SJSA1 (cell line): ENCODE measurements around the gene CRTAP. TPM values are rescaled to one million over a fixed set of nuclear protein-coding genes. Genes with fewer than 3 reads are reported as not detected.
"Not testable (repeated sequence)": the region's sequence is repeated elsewhere in the genome, so short reads cannot be mapped to it uniquely, and the experiment has no call there.

ENCODE experiments used
- DNase-seq, 2 experiments: peaks; one replicate each; pipeline ENCODE4 v3.0.0-alpha.2; 2015 to 2020; ENCODE audit warnings: low spot score in 2 of 2, low read depth in 1 of 2
- H3K27ac ChIP-seq: fragments of 250-450 bp; sonication (Bioruptor Pico); 2 replicates; pipeline ENCODE4 v1.5.1; 2020; ENCODE audit warnings: mild to moderate bottlenecking, moderate library complexity
- H3K27me3 ChIP-seq: fragments of 250-450 bp; sonication (Bioruptor Pico); replicated peaks from 2 replicates; pipeline ENCODE4 v1.5.1; 2020; ENCODE audit warnings: mild to moderate bottlenecking, moderate library complexity
- H3K36me3 ChIP-seq: fragments of 250-450 bp; sonication (Bioruptor Pico); 2 replicates; pipeline ENCODE4 v1.5.1; 2020; ENCODE audit warnings: mild to moderate bottlenecking
- H3K4me1 ChIP-seq: fragments of 250-450 bp; sonication (Bioruptor Pico); replicated peaks from 2 replicates; pipeline ENCODE4 v1.6.1; 2021; ENCODE audit warnings: mild to moderate bottlenecking
- H3K4me3 ChIP-seq: fragments of 250-450 bp; sonication (Bioruptor Pico); 2 replicates; pipeline ENCODE4 v1.5.1; 2020; ENCODE audit warnings: mild to moderate bottlenecking
- H3K9me3 ChIP-seq: fragments of 250-450 bp; sonication (Bioruptor Pico); replicated peaks from 2 replicates; pipeline ENCODE4 v1.5.1; 2020; ENCODE audit warnings: mild to moderate bottlenecking
- total RNA-seq: library from RNA; depleted of rRNA; stranded (reverse); fragments of >200 nt; shearing (Covaris generic); gene quantifications from 2 replicates; pipeline ENCODE4 v1.2.3, GENCODE V29; 2014

CRTAP gene
- total RNA-seq, 1 experiment from 2014 or later, result 189 TPM

GRCh38 chr3:33139006-33139623, 25.3 kb downstream of the CRTAP start:
- Histone ChIP-seq H3K36me3 (peaks cover 60% of the 10 kb centered on the region), H3K4me1 (peaks cover 12% of the 10 kb centered on the region; the same call in 1 of the 2 replicates)
- not testable (repeated sequence) for H3K27me3 ChIP-seq, H3K27ac ChIP-seq, H3K9me3 ChIP-seq, DNase-seq, H3K4me3 ChIP-seq

GRCh38 chr3:33139996-33140395, 26.2 kb downstream of the CRTAP start:
- no peak overlapping the region for H3K27ac ChIP-seq
- H3K9me3 ChIP-seq, result no peaks in the 10 kb centered on the region; the same call in 1 of the 2 replicates
- peaks cover 12% of the 10 kb centered on the region; the same call in 1 of the 2 replicates for H3K4me1 ChIP-seq
- H3K4me3 ChIP-seq, result no peak overlapping the region
- no peak for DNase-seq
- peaks cover 59% of the 10 kb centered on the region for H3K36me3 ChIP-seq
- H3K27me3 ChIP-seq, result no peaks in the 10 kb centered on the region

GRCh38 chr3:33141006-33141405, 27.2 kb downstream of the CRTAP start:
- H3K27ac ChIP-seq, result no peak overlapping the region
- H3K4me1 ChIP-seq, result peaks cover 12% of the 10 kb centered on the region; the same call in 1 of the 2 replicates
- no peak overlapping the region for H3K4me3 ChIP-seq
- no peaks in the 10 kb centered on the region; the same call in 1 of the 2 replicates for H3K9me3 ChIP-seq
- DNase-seq, result no peak
- peaks cover 52% of the 10 kb centered on the region for H3K36me3 ChIP-seq
- no peaks in the 10 kb centered on the region for H3K27me3 ChIP-seq

- Histone ChIP-seq H3K36me3 (peaks cover 41% of the 10 kb centered on the region), H3K4me3 (no peak overlapping the region), H3K27ac (no peak overlapping the region), H3K27me3 (no peaks in the 10 kb centered on the region), H3K4me1 (peaks cover 8% of the 10 kb centered on the region; the same call in 1 of the 2 replicates), H3K9me3 (no peaks in the 10 kb centered on the region; the same call in 1 of the 2 replicates)
- no peak for DNase-seq
Measured at GRCh38 chr3:33144433-33144832, 30.6 kb downstream of the CRTAP start.

- no peaks in the 10 kb centered on the region; the same call in 1 of the 2 replicates for H3K9me3 ChIP-seq
- no peaks in the 10 kb centered on the region for H3K27me3 ChIP-seq
- H3K36me3 ChIP-seq, result peaks cover 41% of the 10 kb centered on the region
- H3K4me1 ChIP-seq, result no peaks in the 10 kb centered on the region
- no peak overlapping the region for H3K27ac ChIP-seq
- no peak overlapping the region for H3K4me3 ChIP-seq
- no peak for DNase-seq
Measured at GRCh38 chr3:33145221-33145900, 31.5 kb downstream of the CRTAP start.

- Histone ChIP-seq H3K36me3 (peaks cover 36% of the 10 kb centered on the region), H3K4me1 (no peaks in the 10 kb centered on the region), H3K9me3 (no peaks in the 10 kb centered on the region; the same call in 1 of the 2 replicates), H3K27ac (no peak overlapping the region), H3K27me3 (no peaks in the 10 kb centered on the region), H3K4me3 (no peak overlapping the region)
- no peak for DNase-seq
Measured at GRCh38 chr3:33145901-33146580, 32.2 kb downstream of the CRTAP start.

- Histone ChIP-seq H3K27ac (no peak overlapping the region), H3K9me3 (no peaks in the 10 kb centered on the region), H3K4me3 (no peak overlapping the region), H3K27me3 (no peaks in the 10 kb centered on the region), H3K4me1 (no peaks in the 10 kb centered on the region), H3K36me3 (peaks cover 29% of the 10 kb centered on the region)
- no peak for DNase-seq
Measured at GRCh38 chr3:33146791-33147445, 33.1 kb downstream of the CRTAP start.

GRCh38 chr3:33149342-33149741, 35.5 kb downstream of the CRTAP start:
- no peak overlapping the region for H3K27ac ChIP-seq
- DNase-seq, result no peak
- H3K4me1 ChIP-seq, result no peaks in the 10 kb centered on the region
- H3K9me3 ChIP-seq, result no peaks in the 10 kb centered on the region
- H3K4me3 ChIP-seq, result no peak overlapping the region
- peaks cover 8% of the 10 kb centered on the region for H3K36me3 ChIP-seq
- H3K27me3 ChIP-seq, result no peaks in the 10 kb centered on the region

GRCh38 chr3:33152363-33153360, 38.8 kb downstream of the CRTAP start:
- Histone ChIP-seq H3K27ac (no peak overlapping the region), H3K4me3 (no peak overlapping the region), H3K9me3 (no peaks in the 10 kb centered on the region), H3K4me1 (peaks cover 13% of the 10 kb centered on the region), H3K27me3 (no peaks in the 10 kb centered on the region), H3K36me3 (no peaks in the 10 kb centered on the region; the same call in 1 of the 2 replicates)
- DNase-seq, result no peak

- no peak overlapping the region for H3K4me3 ChIP-seq
- no peaks in the 10 kb centered on the region for H3K27me3 ChIP-seq
- no peaks in the 10 kb centered on the region; the same call in 1 of the 2 replicates for H3K36me3 ChIP-seq
- no peaks in the 10 kb centered on the region for H3K9me3 ChIP-seq
- H3K4me1 ChIP-seq, result peaks cover 13% of the 10 kb centered on the region
- DNase-seq, result no peak
- H3K27ac ChIP-seq, result no peak overlapping the region
Measured at GRCh38 chr3:33153782-33154181, 40.0 kb downstream of the CRTAP start.

GRCh38 chr3:33155301-33155700, 41.5 kb downstream of the CRTAP start:
- H3K36me3 ChIP-seq, result no peaks in the 10 kb centered on the region; the same call in 1 of the 2 replicates
- H3K4me3 ChIP-seq, result no peak overlapping the region
- peaks cover 13% of the 10 kb centered on the region for H3K4me1 ChIP-seq
- no peaks in the 10 kb centered on the region for H3K27me3 ChIP-seq
- H3K9me3 ChIP-seq, result no peaks in the 10 kb centered on the region
- no peak overlapping the region for H3K27ac ChIP-seq
- no peak for DNase-seq

- H3K36me3 ChIP-seq, result no peaks in the 10 kb centered on the region
- DNase-seq, result no peak
- H3K27me3 ChIP-seq, result no peaks in the 10 kb centered on the region
- peaks cover 13% of the 10 kb centered on the region for H3K4me1 ChIP-seq
- H3K4me3 ChIP-seq, result no peak overlapping the region
- H3K9me3 ChIP-seq, result no peaks in the 10 kb centered on the region
- no peak overlapping the region for H3K27ac ChIP-seq
Measured at GRCh38 chr3:33159234-33159633, 45.4 kb downstream of the CRTAP start.

- no peak overlapping the region for H3K27ac ChIP-seq
- H3K9me3 ChIP-seq, result no peaks in the 10 kb centered on the region
- peaks cover 13% of the 10 kb centered on the region for H3K4me1 ChIP-seq
- no peaks in the 10 kb centered on the region for H3K36me3 ChIP-seq
- H3K27me3 ChIP-seq, result no peaks in the 10 kb centered on the region
- DNase-seq, result no peak
- H3K4me3 ChIP-seq, result no peak overlapping the region
Measured at GRCh38 chr3:33159981-33160380, 46.2 kb downstream of the CRTAP start.
